ENCODE data around the gene PRKCZ. TPM values are rescaled to one million over a fixed set of nuclear protein-coding genes. Genes with fewer than 3 reads are reported as not detected.

The PRKCZ gene
- polyA plus RNA-seq, 1 of the 3 experiments (the other 2 are of a cell fraction): 24.2 TPM

DNA sequence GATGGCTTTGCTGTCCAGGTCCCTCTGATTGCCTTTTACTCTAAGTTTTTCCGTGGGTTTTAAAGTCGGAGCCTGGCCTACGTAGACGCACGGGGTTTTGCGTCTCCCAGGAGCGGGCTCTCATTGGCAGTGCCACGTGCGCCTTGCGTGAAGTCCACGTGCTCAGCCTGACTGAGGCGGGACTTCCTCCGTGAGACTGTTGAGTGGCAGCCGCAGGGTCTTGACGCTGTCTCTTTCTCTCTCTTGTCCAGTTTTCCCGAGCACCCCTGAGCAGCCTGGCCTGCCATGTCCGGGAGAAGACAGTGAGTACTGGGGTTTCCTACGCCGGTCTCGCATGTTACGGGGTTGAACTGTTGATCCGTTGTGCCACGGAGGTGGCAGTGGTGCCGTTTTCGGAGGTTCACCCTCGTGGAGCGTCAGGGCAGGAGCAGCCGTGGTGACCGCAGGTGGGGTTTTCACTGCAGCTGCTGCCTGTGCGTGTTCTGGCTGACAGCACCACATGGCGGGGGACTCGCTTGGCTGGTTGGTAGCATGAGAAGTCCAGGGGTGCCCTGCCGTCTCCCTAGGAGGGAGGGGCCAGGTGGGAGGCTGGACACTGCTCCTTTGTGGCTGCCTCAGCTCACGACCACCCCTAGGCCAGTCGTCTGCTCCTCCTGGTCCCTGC lies 9.2 kb downstream of the PRKCZ start:
- H3K9ac ChIP-seq: no peak overlapping the region
- H3K79me2 ChIP-seq (ENCODE audit: insufficient read depth): no peaks in the 10 kb centered on the region
- no peak overlapping the region for H3K27ac ChIP-seq (ENCODE audit: low read depth in 2 of 2, low read length in 1 of 2)
- no peaks in the 10 kb centered on the region for H3K36me3 ChIP-seq (replicated peaks in 1 of 2; ENCODE audit: control insufficient read depth in 1 of 2, insufficient read depth in 2 of 2, low read length in 1 of 2)
- H3K4me2 ChIP-seq: no peak overlapping the region
- no peaks in the 10 kb centered on the region for H3F3A ChIP-seq (replicated peaks; ENCODE audit: insufficient read depth)
- no peaks in the 10 kb centered on the region for H4K20me1 ChIP-seq (ENCODE audit: insufficient read depth)
- TF ChIP-seq, protein P1, sequence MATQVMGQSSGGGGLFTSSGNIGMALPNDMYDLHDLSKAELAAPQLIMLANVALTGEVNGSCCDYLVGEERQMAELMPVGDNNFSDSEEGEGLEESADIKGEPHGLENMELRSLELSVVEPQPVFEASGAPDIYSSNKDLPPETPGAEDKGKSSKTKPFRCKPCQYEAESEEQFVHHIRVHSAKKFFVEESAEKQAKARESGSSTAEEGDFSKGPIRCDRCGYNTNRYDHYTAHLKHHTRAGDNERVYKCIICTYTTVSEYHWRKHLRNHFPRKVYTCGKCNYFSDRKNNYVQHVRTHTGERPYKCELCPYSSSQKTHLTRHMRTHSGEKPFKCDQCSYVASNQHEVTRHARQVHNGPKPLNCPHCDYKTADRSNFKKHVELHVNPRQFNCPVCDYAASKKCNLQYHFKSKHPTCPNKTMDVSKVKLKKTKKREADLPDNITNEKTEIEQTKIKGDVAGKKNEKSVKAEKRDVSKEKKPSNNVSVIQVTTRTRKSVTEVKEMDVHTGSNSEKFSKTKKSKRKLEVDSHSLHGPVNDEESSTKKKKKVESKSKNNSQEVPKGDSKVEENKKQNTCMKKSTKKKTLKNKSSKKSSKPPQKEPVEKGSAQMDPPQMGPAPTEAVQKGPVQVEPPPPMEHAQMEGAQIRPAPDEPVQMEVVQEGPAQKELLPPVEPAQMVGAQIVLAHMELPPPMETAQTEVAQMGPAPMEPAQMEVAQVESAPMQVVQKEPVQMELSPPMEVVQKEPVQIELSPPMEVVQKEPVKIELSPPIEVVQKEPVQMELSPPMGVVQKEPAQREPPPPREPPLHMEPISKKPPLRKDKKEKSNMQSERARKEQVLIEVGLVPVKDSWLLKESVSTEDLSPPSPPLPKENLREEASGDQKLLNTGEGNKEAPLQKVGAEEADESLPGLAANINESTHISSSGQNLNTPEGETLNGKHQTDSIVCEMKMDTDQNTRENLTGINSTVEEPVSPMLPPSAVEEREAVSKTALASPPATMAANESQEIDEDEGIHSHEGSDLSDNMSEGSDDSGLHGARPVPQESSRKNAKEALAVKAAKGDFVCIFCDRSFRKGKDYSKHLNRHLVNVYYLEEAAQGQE (IDR thresholded peaks at IDR 0.05; ENCODE audit: low read depth, low read length): no peak
- no peak for TF ChIP-seq JUND (IDR thresholded peaks at IDR 0.05)
- no peak for TF ChIP-seq POLR2AphosphoS5 (IDR thresholded peaks at IDR 0.05; ENCODE audit: low read depth, low read length)
- no peak for TF ChIP-seq EP300 (IDR thresholded peaks at IDR 0.05; ENCODE audit: borderline replicate concordance in 1 of 2, low read depth in 1 of 2, low read length in 1 of 2)
- no peaks in the 10 kb centered on the region for H3K4me1 ChIP-seq (ENCODE audit: control insufficient read depth in 1 of 2, insufficient read depth in 2 of 2, low read depth in 1 of 2, low read length in 1 of 2)
- no peak overlapping the region for H3K4me3 ChIP-seq (ENCODE audit: low read depth in 2 of 2, low read length in 1 of 2)
- no peak overlapping the region for H2AFZ ChIP-seq (ENCODE audit: low read depth)
- WGBS (ENCODE audit: low lambda C conversion rate): 97% methylated on average over 27 of the region's 35 CpGs
- no peaks in the 10 kb centered on the region for H3K9me3 ChIP-seq
- no peak for DNase-seq
- no peaks in the 10 kb centered on the region for H3K27me3 ChIP-seq (ENCODE audit: insufficient read depth)
- ChIA-PET CTCF (interaction anchor here (1.0 to 1.7 kb wide), 3 partner anchors 13 to 15 kb away, joined by 3 to 6 read pairs (median 3); no protein-coding TSS in a partner anchor), POLR2A (no interaction called here)
- no peaks in the 10 kb centered on the region for H3K9me2 ChIP-seq

DNA sequence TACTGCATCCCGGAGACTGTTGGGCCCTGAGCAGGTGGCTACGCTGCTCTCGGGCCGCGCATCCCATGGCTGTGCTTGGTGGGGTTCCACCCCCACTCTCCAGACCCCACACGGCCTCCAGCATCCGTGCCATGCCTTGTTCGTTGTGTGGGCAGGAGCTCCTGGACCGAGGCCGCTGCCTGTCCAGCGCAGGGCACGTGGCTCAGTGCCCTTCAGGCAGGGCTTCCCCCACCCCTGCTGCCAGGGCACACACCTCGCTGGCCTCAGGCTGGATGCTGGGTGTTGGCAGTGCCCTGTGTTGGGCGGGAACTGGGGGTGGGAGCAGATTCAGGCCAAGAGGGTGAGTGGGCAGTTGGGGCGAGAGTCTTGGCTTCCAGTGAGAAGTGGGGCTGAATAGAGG lies 9.9 kb downstream of the PRKCZ start:
- Histone ChIP-seq H2AFZ (ENCODE audit: low read depth) (no peak overlapping the region), H3K9ac (no peak overlapping the region), H3K4me3 (ENCODE audit: low read depth in 2 of 2, low read length in 1 of 2) (no peak overlapping the region), H3K9me3 (no peaks in the 10 kb centered on the region), H3K27ac (ENCODE audit: low read depth in 2 of 2, low read length in 1 of 2) (no peak overlapping the region), H3K4me2 (no peak overlapping the region), H3K27me3 (ENCODE audit: insufficient read depth) (no peaks in the 10 kb centered on the region), H3K9me2 (no peaks in the 10 kb centered on the region), H3K36me3 (replicated peaks in 1 of 2; ENCODE audit: control insufficient read depth in 1 of 2, insufficient read depth in 2 of 2, low read length in 1 of 2) (peaks cover 0 to 2% of the 10 kb centered on the region in 2 experiments), H3F3A (replicated peaks; ENCODE audit: insufficient read depth) (no peaks in the 10 kb centered on the region), H4K20me1 (ENCODE audit: insufficient read depth) (no peaks in the 10 kb centered on the region), H3K79me2 (ENCODE audit: insufficient read depth) (no peaks in the 10 kb centered on the region; the same call in 1 of the 2 replicates), H3K4me1 (ENCODE audit: control insufficient read depth in 1 of 2, insufficient read depth in 2 of 2, low read depth in 1 of 2, low read length in 1 of 2) (no peaks in the 10 kb centered on the region)
- no peak for DNase-seq
- TF ChIP-seq RXRA (IDR thresholded peaks at IDR 0.05; ENCODE audit: borderline replicate concordance, low read depth): no peak
- TF ChIP-seq, protein P2, sequence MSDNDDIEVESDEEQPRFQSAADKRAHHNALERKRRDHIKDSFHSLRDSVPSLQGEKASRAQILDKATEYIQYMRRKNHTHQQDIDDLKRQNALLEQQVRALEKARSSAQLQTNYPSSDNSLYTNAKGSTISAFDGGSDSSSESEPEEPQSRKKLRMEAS (IDR thresholded peaks at IDR 0.05; ENCODE audit: low read depth): no peak
- TF ChIP-seq, protein P3, sequence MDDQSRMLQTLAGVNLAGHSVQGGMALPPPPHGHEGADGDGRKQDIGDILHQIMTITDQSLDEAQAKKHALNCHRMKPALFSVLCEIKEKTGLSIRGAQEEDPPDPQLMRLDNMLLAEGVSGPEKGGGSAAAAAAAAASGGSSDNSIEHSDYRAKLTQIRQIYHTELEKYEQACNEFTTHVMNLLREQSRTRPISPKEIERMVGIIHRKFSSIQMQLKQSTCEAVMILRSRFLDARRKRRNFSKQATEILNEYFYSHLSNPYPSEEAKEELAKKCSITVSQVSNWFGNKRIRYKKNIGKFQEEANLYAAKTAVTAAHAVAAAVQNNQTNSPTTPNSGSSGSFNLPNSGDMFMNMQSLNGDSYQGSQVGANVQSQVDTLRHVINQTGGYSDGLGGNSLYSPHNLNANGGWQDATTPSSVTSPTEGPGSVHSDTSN (IDR thresholded peaks at IDR 0.05): no peak
- TF ChIP-seq, protein P4, sequence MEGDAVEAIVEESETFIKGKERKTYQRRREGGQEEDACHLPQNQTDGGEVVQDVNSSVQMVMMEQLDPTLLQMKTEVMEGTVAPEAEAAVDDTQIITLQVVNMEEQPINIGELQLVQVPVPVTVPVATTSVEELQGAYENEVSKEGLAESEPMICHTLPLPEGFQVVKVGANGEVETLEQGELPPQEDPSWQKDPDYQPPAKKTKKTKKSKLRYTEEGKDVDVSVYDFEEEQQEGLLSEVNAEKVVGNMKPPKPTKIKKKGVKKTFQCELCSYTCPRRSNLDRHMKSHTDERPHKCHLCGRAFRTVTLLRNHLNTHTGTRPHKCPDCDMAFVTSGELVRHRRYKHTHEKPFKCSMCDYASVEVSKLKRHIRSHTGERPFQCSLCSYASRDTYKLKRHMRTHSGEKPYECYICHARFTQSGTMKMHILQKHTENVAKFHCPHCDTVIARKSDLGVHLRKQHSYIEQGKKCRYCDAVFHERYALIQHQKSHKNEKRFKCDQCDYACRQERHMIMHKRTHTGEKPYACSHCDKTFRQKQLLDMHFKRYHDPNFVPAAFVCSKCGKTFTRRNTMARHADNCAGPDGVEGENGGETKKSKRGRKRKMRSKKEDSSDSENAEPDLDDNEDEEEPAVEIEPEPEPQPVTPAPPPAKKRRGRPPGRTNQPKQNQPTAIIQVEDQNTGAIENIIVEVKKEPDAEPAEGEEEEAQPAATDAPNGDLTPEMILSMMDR (IDR thresholded peaks at IDR 0.05): no peak
- no peak for TF ChIP-seq NFIC (IDR thresholded peaks at IDR 0.05; ENCODE audit: borderline replicate concordance)
- TF ChIP-seq TCF12 (IDR thresholded peaks at IDR 0.05): no peak
- TF ChIP-seq GATA2 (CRISPR knock-in tag; IDR thresholded peaks at IDR 0.05): no peak
- TF ChIP-seq EZH2phosphoT487 (IDR thresholded peaks at IDR 0.05; ENCODE audit: borderline replicate concordance, low read depth): no peak
- TF ChIP-seq TEAD4 (IDR thresholded peaks at IDR 0.05; ENCODE audit: borderline replicate concordance, insufficient read depth): no peak
- TF ChIP-seq SIN3A (IDR thresholded peaks at IDR 0.05; ENCODE audit: borderline replicate concordance, low read depth, low read length): no peak
- no peak for TF ChIP-seq SMC3 (IDR thresholded peaks at IDR 0.05; ENCODE audit: low read depth, low read length)
- no peak for TF ChIP-seq EP300 (IDR thresholded peaks at IDR 0.05; ENCODE audit: borderline replicate concordance in 1 of 2, low read depth in 1 of 2, low read length in 1 of 2)
- no peak for TF ChIP-seq MXI1 (IDR thresholded peaks at IDR 0.05; ENCODE audit: low read depth, low read length)
- TF ChIP-seq NRF1 (IDR thresholded peaks at IDR 0.05; ENCODE audit: low read depth, low read length): no peak
- TF ChIP-seq ELF1 (IDR thresholded peaks at IDR 0.05): no peak
- TF ChIP-seq RFX5 (IDR thresholded peaks at IDR 0.05; ENCODE audit: low read length): no peak
- no peak for TF ChIP-seq GABPA (IDR thresholded peaks at IDR 0.05; ENCODE audit: low read depth)
- TF ChIP-seq JUND (IDR thresholded peaks at IDR 0.05): no peak
- TF ChIP-seq, protein P5, sequence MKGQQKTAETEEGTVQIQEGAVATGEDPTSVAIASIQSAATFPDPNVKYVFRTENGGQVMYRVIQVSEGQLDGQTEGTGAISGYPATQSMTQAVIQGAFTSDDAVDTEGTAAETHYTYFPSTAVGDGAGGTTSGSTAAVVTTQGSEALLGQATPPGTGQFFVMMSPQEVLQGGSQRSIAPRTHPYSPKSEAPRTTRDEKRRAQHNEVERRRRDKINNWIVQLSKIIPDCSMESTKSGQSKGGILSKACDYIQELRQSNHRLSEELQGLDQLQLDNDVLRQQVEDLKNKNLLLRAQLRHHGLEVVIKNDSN (IDR thresholded peaks at IDR 0.05; ENCODE audit: borderline replicate concordance, low read depth): no peak
- CTCF ChIA-PET: interaction anchor here (1.0 to 1.3 kb wide), 2 partner anchors 13 to 15 kb away, joined by 3 read pairs; no protein-coding TSS in a partner anchor
- POLR2A ChIA-PET: no interaction called here
- WGBS (ENCODE audit: low lambda C conversion rate): 89% methylated on average over 3 of the region's 15 CpGs

All from SK-N-SH (cell line).